Suppressor macrophage (primary cell): ENCODE data around the gene LRRC1.
A peak's percentile ranks its signal among the peaks of the same experiment; 100 is the strongest.

Experiments
- DNase-seq, 4 experiments: peaks; one replicate each; pipeline ENCODE4 v3.0.0-alpha.2; 2020 to 2022

The LRRC1 gene

DNA sequence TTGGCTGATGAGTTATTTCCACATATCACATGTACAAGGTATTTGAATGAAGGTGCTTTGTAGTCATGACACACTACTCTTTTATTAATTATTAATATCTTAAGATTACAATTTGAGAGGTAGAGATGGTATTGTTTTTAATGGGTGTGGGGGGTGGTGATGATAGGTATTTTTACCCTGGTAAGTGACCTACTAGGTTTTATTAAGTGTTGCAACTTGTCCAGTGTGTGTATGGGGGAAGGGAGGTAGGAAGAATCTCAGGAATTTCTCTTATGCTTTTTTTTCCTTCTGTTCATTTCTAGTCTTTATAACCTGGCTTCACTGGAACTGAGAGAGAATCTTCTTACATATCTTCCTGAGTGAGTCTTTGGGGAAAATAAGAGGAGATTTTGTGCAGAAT, 101.4 kb downstream of the LRRC1 start:
- DNase-seq = no peak

DNA sequence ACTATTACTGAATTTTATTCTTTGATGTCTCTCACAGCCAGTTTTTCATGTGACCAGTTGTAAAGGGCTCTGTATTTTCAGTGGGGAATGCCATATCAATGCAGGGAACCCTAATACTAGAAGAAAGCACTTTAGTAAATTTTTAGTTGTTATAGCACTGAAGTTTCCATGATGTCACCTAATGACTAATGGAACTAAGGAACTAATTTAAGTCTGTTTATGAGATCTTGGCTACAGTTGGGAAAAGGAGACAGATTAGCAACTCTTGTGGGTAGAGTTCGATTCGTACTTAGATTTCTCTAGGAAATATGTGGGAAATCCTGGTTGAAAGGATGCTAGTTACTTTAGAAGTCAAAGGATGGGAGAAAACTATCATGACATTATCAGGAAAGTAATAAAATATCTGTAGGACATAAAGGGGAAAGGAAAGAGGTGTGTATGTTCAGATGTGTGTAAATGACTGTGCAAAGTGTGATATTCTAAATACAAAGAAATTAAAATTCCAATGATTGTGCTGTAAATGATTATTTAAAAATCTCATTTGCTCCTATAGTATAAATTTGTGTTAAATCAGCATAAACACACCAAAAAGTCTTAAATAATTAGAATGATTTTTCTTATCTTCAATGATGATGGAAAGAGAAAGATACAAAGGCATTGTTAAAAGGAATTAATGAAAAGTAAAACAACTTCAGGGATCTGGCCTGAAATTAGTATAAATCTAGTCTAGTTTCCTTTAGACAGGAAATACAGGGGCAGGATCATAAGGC, 103.4 kb downstream of the LRRC1 start:
- DNase-seq = no peak

- DNase-seq = no peak
Measured at GRCh38 chr6:53899512-53899911, 104.7 kb downstream of the LRRC1 start.

DNA sequence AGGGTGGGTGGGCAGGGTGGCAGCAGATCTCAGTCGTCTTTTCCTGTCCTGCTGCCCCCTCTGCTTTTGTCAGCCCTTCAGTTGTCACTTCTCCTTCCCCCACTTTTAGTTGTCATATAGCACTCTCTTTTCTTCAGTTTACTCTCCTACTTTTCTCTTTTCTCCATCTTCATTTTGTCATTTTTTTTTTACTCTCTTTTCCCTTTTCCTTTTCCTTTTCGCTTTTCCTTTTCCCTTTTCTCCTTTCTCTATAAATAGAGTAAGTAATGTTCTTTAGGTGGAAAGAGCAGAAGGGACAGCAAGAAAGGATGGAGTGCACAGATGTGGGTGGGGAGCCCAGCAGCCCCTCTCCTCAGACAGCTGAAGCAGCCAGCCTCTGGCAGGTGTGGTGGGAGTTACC, 108.6 kb downstream of the LRRC1 start:
- DNase-seq = no peak

DNA sequence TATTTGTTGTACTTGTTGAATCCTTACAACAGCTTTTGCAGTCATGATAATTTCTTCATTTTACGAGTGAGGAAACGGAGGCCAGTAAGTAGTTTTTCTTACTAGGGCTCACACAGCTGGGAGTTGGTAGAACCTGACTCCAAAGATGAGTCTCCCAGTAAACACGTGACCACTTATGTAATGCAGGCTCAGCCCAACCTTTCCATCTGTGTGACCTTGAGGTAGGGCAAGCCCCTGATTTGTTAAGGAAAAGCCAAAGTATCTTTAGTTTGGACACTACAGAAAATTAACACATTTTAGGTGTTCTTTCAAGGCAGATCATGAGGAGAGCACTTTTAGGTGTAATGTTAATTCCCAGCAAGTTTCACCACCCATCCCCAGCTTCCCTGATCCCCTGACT, 111.3 kb downstream of the LRRC1 start:
- no peak for DNase-seq

GRCh38 chr6:53906842-53907241, 112.0 kb downstream of the LRRC1 start:
- DNase-seq = peak in 3 of 4 experiments; percentile 14 to 23 (median 16)

DNA sequence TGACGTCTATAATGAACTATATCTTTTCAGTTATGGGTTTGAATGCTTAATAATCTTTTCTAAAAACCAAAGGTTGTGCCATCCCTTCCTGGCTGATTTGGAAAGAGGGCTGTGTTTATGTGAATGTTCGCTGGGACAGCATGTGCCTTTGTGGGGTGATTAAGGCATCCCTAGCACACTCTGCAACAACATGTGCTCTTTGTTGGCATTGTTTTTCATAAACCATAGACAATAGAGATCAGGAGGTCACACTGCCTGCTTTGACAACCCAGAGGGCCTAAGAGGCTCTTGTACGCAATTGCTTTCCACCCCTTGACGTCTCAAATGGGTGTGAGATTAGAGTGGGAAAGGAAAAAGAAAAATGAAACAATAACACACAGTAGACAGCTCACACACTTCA, 116.0 kb downstream of the LRRC1 start:
- DNase-seq = no peak

GRCh38 chr6:53912661-53913060, 117.9 kb downstream of the LRRC1 start:
- DNase-seq = no peak

- no peak for DNase-seq
Measured at GRCh38 chr6:53913286-53913685, 118.5 kb downstream of the LRRC1 start.

DNA sequence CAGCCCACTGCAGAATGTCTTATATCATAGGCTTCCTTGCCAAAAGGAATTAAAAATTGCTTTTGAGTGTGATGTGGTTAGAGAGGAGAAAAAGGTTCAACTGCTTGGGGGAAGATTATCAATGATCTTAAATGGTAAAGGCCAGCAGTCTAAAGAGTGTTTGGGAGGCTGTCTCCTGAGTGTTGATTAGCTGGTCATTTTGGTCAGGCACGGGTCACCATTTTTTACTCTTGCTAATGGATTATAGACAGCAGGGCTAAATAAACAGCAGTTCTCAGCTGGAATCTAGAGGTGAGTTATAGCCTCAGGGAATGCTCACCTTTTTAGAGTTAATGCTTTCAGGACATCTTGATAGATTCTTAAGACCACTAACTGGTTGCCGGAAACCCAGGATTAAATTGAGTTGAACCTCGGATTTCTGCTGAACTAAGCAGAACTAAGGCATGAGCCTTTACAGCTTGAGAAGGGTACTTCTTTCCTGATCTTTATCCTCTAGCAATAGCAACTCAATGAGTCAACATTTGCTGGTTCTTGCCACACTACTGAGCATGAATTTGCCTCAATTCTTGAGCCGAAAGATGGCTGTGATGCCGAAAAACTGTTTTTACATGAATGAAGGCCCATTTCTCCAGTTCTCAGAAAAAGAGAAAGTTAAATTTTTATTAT, 120.4 kb downstream of the LRRC1 start:
- DNase-seq = no peak

DNA sequence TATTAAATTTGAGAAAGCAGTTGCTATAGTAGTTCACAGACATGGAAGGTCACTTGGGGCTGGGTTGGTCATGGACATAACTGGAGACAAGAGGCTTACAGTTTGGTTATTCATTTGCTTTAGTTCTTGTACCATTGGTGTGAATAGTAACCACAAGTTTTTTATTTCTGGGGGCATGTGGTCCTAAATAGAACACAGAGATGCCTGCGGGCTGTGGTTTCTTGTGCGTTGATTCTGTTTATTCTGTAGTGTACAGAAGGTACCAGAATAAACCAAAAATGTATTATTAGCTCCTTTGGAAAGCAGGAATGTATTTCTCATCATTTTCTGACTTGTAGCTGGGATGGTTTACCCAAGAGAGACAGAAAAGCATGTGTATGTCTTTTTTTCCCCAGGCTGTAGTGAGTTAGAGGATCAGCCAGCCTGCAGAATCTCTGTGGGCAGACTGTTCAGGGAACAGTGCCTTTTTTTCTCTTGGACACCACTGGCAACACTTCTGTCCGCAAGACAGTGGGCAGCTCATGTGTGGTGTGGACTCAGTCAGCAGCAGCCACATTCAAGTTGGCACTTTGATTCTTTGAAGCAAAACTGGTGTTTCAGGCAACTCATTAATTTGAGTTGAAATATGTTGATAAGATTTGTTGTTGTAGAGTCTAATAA, 122.1 kb downstream of the LRRC1 start:
- DNase-seq = no peak

DNA sequence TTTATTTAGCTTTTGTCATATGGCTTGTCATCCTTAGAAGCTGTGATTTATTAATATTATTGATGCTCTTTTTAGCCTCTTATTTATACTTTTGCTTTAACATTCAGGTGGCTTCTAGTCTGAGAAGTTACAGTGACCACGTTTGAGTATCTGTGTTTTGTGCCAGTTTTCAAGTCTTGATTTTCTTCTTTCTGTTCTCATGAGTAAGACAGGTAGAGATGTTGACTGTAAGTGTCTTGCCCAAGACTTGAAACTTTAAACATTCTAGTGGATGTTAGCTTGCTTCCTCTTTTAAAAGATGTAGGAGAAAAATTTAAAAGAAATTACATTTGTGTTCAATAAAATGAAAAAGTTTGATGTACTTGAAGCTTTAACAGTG, 122.6 kb downstream of the LRRC1 start:
- no peak for DNase-seq

GRCh38 chr6:53918854-53919510, 124.2 kb downstream of the LRRC1 start:
- peak in 3 of 4 experiments; percentile 22 to 59 (median 42) for DNase-seq

- no peak for DNase-seq
Measured at GRCh38 chr6:53919881-53920360, 125.1 kb downstream of the LRRC1 start.

DNA sequence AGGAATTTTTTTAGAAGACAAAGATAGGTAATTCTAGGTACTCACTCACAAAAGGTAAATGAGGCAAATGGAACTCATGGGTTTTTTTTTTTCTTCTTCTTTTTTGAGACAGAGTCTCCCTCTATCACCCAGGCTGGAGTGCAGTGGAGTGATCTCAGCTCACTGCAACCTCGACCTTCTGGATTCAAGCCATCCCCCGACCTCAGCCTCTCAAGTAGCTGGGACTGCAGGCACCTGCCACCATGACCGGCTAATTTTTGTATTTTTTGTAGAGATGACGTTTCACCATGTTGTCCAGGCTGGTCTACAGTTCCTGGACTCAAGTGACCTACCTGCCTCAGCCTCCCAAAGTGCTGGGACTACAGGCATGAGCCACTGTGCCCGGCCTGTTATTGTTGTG, 126.1 kb downstream of the LRRC1 start:
- no peak for DNase-seq

GRCh38 chr6:53921639-53922038, 126.8 kb downstream of the LRRC1 start:
- DNase-seq = no peak

DNA sequence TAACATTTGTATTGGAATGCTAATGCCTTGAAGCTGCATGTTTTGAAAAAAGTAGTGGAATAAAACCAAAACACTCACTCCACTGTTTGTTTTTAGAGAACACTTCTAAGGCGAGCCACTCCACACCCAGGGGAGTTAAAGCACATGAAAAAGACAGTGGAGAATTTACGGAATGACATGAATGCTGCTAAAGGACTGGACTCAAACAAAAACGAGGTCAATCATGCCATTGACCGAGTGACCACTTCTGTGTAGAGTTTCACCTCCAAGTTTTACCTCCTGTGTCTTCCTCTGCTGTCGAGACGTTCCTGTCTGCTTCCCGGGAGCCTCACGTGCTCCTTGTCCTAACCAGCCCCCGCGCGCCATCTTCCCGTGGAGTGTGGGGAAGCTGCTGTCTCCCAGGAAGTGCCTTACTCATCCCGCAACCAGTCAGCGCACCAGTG, 127.8 kb downstream of the LRRC1 start:
- DNase-seq = no peak

- DNase-seq = no peak
Measured at GRCh38 chr6:53924277-53924676, 129.5 kb downstream of the LRRC1 start.

- no peak for DNase-seq
Measured at GRCh38 chr6:53924821-53925422, 130.1 kb downstream of the LRRC1 start.

DNA sequence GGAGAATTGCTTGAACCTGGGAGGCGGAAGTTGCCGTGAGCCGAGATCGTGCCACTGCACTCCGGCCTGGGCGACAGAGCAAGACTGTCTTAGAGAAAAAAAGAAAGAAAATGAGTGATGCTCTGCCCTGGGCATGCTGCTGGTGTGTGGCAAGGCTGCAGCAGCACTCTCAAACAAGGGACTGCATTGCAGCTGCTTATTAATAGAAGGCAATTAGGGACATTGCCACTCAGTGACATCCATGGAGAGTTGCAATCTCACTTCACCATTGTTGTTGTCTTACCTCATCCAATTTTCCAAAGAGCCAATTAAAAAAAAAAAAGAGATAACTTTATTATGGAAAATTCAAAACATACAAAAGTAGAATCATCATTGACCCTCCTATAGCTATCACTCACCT, 131.1 kb downstream of the LRRC1 start:
- no peak for DNase-seq

- DNase-seq = no peak
Measured at GRCh38 chr6:53926505-53926904, 131.7 kb downstream of the LRRC1 start.

- no peak for DNase-seq
Measured at GRCh38 chr6:53928641-53929040, 133.8 kb downstream of the LRRC1 start.
